Endothelial cell of hepatic sinusoid (primary cell): ENCODE results near the gene NPC2.

Experiments
- in situ Hi-C: cut with HindIII; loops from 2 replicates; pipeline ENCODE4 v1.10.0; 2017; ENCODE audit warnings: low sequenced_read_pairs

Gene NPC2

DNA sequence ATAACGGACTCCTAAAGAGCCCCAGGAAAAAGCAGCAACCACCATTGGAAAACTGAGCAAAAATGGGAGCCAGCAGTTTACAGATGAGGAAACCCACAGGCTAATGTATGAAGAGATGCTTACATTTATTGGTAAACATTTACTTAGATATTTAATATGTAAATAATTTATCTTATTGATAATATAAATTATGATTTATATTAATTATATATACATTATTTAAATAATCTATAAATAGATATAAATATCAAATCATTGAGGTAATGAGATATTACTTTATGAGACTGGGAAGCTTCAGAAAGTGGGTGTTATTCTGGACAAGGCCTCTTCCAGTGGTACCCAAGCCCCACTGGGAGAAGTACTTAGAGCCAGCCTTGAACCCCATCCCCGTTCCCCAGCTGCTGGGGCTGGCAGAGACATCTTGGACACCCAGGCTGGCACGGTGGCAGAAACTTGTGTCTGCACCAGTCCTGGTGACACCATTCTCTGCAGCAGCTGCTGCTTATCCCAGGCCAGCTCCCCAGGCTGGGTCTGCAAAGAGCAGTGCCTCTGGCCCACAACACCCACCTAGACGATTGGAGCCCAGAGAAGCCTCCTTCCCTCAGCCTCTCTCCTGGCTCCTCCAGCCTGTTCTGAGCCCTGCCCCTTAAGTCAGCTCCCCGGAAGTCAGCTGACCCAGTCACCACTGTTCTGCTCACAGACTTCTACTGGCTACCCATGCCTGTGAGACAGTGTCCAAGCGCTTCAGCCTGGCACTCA lies 26.4 kb upstream of the NPC2 start:
- in situ Hi-C loops = no loop called here

DNA sequence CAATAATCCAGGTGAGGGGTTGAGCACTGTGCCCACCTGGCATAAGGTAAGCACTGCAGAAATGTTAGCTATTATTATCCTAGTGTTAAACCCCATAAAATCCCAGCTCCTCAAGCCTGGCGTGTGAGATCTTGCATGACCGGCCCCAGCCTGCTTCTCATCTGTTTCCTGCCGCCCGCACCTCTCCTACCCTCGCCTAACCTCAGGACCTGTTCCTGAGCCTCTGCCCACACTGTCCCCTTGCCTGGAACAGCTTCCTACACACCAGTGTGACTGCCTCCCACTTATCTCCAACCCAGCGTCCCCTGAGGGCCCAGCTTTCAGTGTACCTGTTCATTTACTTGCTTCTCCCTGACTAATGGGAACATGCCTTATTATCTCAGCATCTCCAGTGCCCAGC lies 25.1 kb upstream of the NPC2 start:
- in situ Hi-C loops = no loop called here

GRCh38 chr14:74517731-74518130 lies 24.6 kb upstream of the NPC2 start:
- in situ Hi-C loops = no loop called here

DNA sequence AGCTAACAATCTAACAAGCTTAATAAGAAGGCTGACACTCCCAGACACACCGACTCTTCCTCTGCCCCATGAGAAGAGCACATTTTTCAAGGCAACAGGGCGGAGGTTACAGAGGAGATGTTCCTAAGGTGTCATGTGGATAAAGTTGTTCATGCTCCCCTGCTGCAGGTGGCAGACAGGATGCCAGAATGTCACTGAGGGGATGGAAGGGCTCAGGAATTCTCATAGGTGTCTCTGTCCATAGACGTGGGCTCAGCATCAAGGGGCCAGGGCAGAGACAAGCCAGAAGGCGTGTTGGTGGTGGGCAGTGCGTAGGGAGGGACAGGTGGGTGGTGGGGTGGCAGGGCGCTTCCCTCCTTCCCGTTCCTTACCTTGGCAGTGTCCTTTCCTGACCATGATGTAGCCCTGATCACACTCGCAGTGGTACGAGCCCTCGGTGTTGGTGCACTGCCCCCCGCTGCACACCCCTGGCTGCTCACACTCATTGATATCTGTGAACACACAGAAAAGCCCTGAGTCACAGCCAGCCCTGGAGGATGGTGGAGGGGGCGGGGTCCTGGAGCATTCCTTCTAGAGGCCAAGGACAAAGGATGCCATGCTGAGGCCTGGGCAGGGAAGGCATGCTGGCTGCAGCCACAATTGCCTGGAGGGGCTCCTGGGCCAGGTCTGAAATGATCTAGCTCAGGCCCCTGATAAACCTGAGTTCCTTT lies 23.5 kb upstream of the NPC2 start:
- in situ Hi-C loops = no loop called here

GRCh38 chr14:74515891-74516412 lies 22.8 kb upstream of the NPC2 start:
- in situ Hi-C loops = no loop called here

DNA sequence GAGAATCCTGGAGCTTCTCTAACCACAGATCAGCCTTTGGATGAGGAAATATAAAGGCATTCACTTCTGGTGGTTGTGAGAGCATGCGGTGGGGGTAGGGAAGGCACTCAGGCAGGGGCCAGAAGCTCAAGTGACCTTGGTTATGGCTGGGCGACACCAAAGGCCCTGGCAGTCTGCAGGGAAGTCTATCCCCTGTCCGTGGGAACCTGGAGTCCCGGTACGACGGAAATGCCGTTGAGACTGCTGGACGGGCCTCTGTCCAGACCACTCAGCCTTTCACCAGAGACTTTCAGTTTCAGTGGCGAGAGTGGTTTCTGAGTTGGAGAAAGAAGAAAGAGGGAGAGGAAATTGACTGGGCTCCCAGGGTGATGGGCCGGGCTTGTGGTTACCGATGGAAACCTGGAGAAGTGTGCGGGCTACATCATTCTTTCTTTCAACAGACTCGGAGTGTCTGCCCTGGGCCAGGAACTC lies 21.4 kb upstream of the NPC2 start:
- in situ Hi-C loops = loop anchor here (5.0 kb wide), 1 partner anchor 48 kb away; no protein-coding TSS in a partner anchor

- in situ Hi-C loops = loop anchor here (5.0 kb wide), 1 partner anchor 50 kb away; no protein-coding TSS in a partner anchor
Measured at GRCh38 chr14:74511966-74512830, 19.1 kb upstream of the NPC2 start.

DNA sequence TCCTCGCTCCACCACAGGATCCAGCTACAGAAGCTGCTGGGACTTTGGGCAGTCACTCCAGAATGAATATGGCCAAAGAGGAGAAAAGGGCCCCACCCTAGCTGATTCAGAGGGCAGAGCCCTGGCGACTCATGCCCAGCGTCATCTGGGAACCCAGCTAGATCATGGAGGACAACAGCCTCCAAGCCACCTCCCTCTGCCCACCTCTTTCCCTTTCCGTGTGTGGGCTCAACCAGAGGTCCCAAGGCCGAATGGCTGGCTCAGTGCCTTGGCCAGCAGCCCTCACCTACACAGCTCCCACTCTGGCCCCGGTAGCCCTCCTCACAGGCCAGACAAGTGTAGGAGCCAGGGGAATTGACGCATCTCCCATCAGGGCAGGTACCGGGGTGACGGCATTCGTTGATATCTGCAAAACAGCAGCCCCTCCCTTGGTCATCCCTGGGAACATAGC lies 17.9 kb upstream of the NPC2 start:
- in situ Hi-C loops = loop anchor here (5.0 kb wide), 1 partner anchor 51 kb away; no protein-coding TSS in a partner anchor

DNA sequence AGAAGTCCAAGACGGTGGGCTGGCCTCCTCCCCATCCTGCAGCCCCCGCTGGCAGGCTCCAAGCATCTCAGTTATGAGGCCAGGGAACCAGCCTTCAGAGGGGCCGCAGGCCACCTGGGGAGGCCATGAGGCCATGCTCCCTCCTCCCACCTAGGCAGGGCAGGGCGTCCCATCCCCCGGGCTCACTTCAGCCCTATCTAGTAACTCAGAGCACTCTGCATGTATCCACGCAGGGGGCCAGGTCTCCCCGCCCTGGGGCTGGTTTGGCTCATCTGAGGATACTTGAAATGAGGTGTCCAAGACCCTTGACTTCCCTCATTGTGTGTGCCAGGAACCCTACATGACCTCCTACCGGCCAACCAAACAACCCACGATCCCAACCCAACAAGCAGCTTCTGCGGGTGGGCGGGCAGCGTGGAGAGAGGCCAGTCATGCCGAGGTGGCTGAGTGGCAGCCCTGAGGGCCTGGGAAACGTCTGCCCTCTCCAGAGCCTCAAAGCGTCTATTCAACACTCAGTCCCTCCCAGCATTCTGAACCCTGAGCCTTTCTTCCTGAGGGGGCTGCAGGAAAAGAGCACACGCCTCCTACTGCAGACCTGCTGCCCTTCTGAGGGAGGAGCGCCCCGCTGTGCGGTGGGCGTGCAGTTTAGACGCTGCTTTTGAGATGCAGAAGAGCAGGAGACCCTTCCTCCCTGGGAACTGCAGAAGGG lies 17.3 kb upstream of the NPC2 start:
- in situ Hi-C loops = loop anchor here (5.0 kb wide), 1 partner anchor 52 kb away; no protein-coding TSS in a partner anchor

DNA sequence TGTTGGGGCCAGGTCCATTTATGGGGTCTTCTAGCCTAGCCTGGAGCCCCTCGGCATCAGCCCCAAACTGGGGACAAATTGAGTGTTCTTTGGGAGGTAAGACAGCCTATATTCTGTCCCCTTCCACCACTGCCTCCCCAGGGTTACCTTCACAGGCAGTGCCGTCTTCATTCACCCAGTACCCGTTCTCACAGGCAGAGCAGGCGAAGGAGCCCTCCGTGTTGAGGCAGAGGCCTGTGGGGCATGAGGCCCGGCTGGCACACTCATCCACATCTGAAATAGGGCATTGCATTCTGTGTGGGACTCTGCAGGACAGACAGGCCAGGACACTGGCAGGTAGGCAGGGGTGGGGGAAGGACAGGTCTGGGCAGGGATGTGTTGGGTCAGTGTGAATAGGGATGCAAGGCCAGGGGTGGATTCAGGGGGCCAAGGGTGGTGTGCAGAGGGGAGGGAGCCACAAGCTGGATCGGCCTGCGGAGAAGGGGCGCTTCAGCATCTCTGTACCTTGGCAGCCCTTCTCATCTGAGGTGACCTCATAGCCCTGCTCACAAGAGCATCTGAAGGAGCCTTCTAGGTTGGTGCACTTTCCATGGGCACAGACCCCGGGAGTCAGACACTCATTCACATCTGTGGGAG lies 16.6 kb upstream of the NPC2 start:
- in situ Hi-C loops = loop anchor here (5.0 kb wide), 1 partner anchor 53 kb away; no protein-coding TSS in a partner anchor

- in situ Hi-C loops = no loop called here
Measured at GRCh38 chr14:74508844-74509428, 15.8 kb upstream of the NPC2 start.

- in situ Hi-C loops = no loop called here
Measured at GRCh38 chr14:74508292-74508731, 15.2 kb upstream of the NPC2 start.

GRCh38 chr14:74507840-74508239 lies 14.7 kb upstream of the NPC2 start:
- in situ Hi-C loops = no loop called here

DNA sequence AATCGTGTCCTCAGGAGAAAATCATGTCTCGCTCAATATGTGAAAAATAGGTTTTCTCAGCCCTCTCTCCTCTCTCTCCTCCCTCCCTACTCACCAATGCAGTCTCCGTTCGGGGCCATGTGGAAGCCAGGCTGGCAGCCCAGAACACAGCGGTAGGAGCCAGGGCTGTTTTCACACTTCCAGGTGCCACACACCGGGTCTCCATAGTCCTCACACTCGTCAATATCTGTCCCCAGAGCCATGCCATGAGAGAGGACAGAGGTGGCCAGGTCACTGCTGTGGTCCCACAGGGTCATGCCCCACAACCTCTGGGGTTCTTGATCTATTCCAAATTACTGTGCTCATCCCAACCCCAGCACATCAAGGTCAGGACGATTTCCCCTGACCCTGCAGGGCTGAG lies 14.0 kb upstream of the NPC2 start:
- in situ Hi-C loops = no loop called here

GRCh38 chr14:74506411-74506851 lies 13.3 kb upstream of the NPC2 start:
- in situ Hi-C loops = no loop called here

GRCh38 chr14:74505831-74506230 lies 12.7 kb upstream of the NPC2 start:
- in situ Hi-C loops = no loop called here

- in situ Hi-C loops = no loop called here
Measured at GRCh38 chr14:74504874-74505720, 12.0 kb upstream of the NPC2 start.

DNA sequence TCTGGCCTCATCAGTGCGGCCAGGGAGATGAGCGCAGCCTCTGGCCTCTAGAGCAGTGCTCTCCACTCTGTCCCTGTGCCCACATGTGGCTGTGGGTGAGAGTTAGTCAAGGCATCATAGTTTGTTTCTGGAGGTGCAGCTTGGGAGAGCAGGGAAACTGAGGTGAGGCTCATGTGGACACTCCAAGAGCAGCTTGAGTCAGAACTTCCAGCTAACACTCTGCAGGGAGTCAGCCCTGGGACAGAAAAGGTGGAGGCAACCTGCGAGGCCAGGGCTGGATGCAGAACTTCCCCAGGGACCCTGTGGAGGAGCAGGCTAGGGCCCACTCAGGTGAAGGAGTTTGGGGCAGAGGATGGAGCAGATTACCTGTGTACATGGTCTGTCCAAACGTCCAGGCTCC lies 11.3 kb upstream of the NPC2 start:
- in situ Hi-C loops = no loop called here
